Measurements from ENCODE around the gene RTF1.
A peak's percentile ranks its signal among the peaks of the same experiment; 100 is the strongest.
"Not testable (repeated sequence)": the region's sequence is repeated elsewhere in the genome, so short reads cannot be mapped to it uniquely, and the experiment has no call there.

Gene RTF1
- 64.2 to 75.4 reads per million in 2 donors for total RNA-seq

- DNase-seq, result peak; percentile 93 to 98 (median 95)
These were observed at the start of gene RTF1 for GRCh38 chr15:41416742-41417417. TSS of gene RTF1 (plus strand) at chr15:41417095. CDS start at chr15:41417116, 21 bp downstream.

- DNase-seq, result no peak
These were observed 49.5 kb upstream of the RTF1 start for GRCh38 chr15:41367418-41367817.

- DNase-seq, result no peak
These were observed 38.9 kb upstream of the RTF1 start for GRCh38 chr15:41377978-41378377.

- not testable (repeated sequence) for DNase-seq
These were observed 32.7 kb upstream of the RTF1 start for GRCh38 chr15:41383974-41384749.

- DNase-seq, result no peak
These were observed 29.2 kb upstream of the RTF1 start for GRCh38 chr15:41387646-41388045.

GRCh38 chr15:41392659-41393058, 24.2 kb upstream of the RTF1 start:
- DNase-seq, result no peak

GRCh38 chr15:41394924-41395323, 22.0 kb upstream of the RTF1 start:
- no peak for DNase-seq

GRCh38 chr15:41396111-41396510, 20.8 kb upstream of the RTF1 start:
- no peak for DNase-seq

- no peak for DNase-seq
These were observed 15.0 kb upstream of the RTF1 start for GRCh38 chr15:41401904-41402267.

- DNase-seq, result no peak
These were observed 9.6 kb upstream of the RTF1 start for GRCh38 chr15:41407341-41407740.

- no peak for DNase-seq
These were observed 8.7 kb upstream of the RTF1 start for GRCh38 chr15:41408234-41408641.

- no peak for DNase-seq
These were observed 5.9 kb upstream of the RTF1 start for GRCh38 chr15:41411031-41411430.

- DNase-seq, result no peak
These were observed 5.5 kb upstream of the RTF1 start for GRCh38 chr15:41411441-41411840.

- peak in 1 of 5 experiments; percentile 26 for DNase-seq
These were observed 660 bp upstream of the RTF1 start for GRCh38 chr15:41416128-41416741.

GRCh38 chr15:41417418-41418195, 712 bp downstream of the RTF1 start:
- DNase-seq, result peak in 3 of 5 experiments; percentile 2 to 52 (median 14)

- peak in 1 of 5 experiments; percentile 73 for DNase-seq
These were observed 7.2 kb downstream of the RTF1 start for GRCh38 chr15:41423979-41424659.

- peak in 1 of 5 experiments; percentile 41 for DNase-seq
These were observed 7.9 kb downstream of the RTF1 start for GRCh38 chr15:41424809-41425208.

- DNase-seq, result not testable (repeated sequence)
These were observed 9.0 kb downstream of the RTF1 start for GRCh38 chr15:41425907-41426306.

GRCh38 chr15:41429003-41429890, 12.4 kb downstream of the RTF1 start:
- peak in 1 of 5 experiments; percentile 85 for DNase-seq

- peak in 1 of 5 experiments; percentile 85 for DNase-seq
These were observed 18.3 kb downstream of the RTF1 start for GRCh38 chr15:41435037-41435786.
